Panc1 (cell line): ENCODE data around the gene TRIM8. TPM values are rescaled to one million over a fixed set of nuclear protein-coding genes. Genes with fewer than 3 reads are reported as not detected.

ENCODE experiments used
- ATAC-seq: fragments of 200-7000 bp; cut with Tn5 transposase; 2 replicates; pipeline ENCODE4 v1.9.1; 2020; ENCODE audit warnings: mild to moderate bottlenecking, moderate library complexity
- BruUV-seq: library from RNA; stranded (reverse); fragments of 400-500 nt; replicated peaks from 2 replicates; lab custom pipeline; 2021; lab: Mats Ljungman, UMichigan
- CTCF ChIA-PET: fragments of 300-600 bp; sonication (Branson Sonifier 250); formaldehyde crosslinking; loops from one replicate; lab custom pipeline; 2022; ENCODE audit warnings: antibody characterized with exemption; lab: Charles Lee
- POLR2A ChIA-PET: fragments of 300-600 bp; sonication (Branson Sonifier 250); formaldehyde crosslinking; loops from one replicate; lab custom pipeline; 2022; ENCODE audit warnings: antibody characterized with exemption; lab: Charles Lee
- DNase-seq: peaks from one replicate; pipeline ENCODE4 v3.0.0-alpha.2; 2010; ENCODE audit warnings: low read depth, low spot score
- H3K27ac ChIP-seq: 2 replicates; pipeline ENCODE4 v1.5.1; 2011; ENCODE audit warnings: mild to moderate bottlenecking, low read length, inconsistent platforms
- H3K27me3 ChIP-seq: fragments of 200-500 bp; sonication (Bioruptor generic); 2 replicates; pipeline ENCODE4 v1.6.0; 2014; ENCODE audit warnings: low read length, inconsistent platforms; ENCODE audit not compliant: control insufficient read depth, insufficient read depth
- H3K36me3 ChIP-seq: fragments of 200-500 bp; sonication (Bioruptor generic); 2 replicates; pipeline ENCODE4 v1.5.1; 2014; ENCODE audit warnings: inconsistent platforms, mild to moderate bottlenecking, low read length, moderate library complexity; ENCODE audit not compliant: control insufficient read depth, insufficient read depth
- H3K4me1 ChIP-seq: 2 replicates; pipeline ENCODE4 v1.5.1; 2011; ENCODE audit warnings: inconsistent platforms, mild to moderate bottlenecking, low read length, moderate library complexity; ENCODE audit not compliant: control insufficient read depth, insufficient read depth
- H3K4me3 ChIP-seq, 2 experiments: 2 replicates each; pipeline ENCODE4 v1.5.1; 2011 to 2012; ENCODE audit warnings: low read depth in 2 of 2, low read length in 2 of 2, mild to moderate bottlenecking in 2 of 2, inconsistent platforms in 1 of 2, moderate library complexity in 1 of 2
- H3K9me3 ChIP-seq: fragments of 200-500 bp; sonication (Bioruptor generic); 2 replicates; pipeline ENCODE4 v1.5.1; 2014; ENCODE audit warnings: low read depth, mild to moderate bottlenecking, inconsistent platforms, low read length, moderate library complexity; ENCODE audit not compliant: control insufficient read depth, insufficient read depth
- CTCF ChIP-seq: fragments of 450-650 bp; IDR thresholded peaks from 2 replicates; pipeline ENCODE4 v1.5.1; 2017; ENCODE audit warnings: mild to moderate bottlenecking
- POLR2AphosphoS5 ChIP-seq: IDR thresholded peaks from 2 replicates; pipeline ENCODE4 v1.6.1; 2012; ENCODE audit warnings: mild to moderate bottlenecking, low read depth, low read length, moderate library complexity
- REST ChIP-seq, 2 experiments: IDR thresholded peaks; 2 replicates each; pipeline ENCODE4 v1.6.1; 2011 to 2012; ENCODE audit warnings: low read depth in 2 of 2, control low read depth in 1 of 2, low read length in 1 of 2, mild to moderate bottlenecking in 1 of 2, moderate library complexity in 1 of 2; ENCODE audit not compliant: insufficient read depth in 1 of 2
- SIN3A ChIP-seq: IDR thresholded peaks from 2 replicates; pipeline ENCODE4 v1.6.1; 2012; ENCODE audit warnings: low read depth, mild to moderate bottlenecking, low read length, moderate library complexity, borderline replicate concordance; ENCODE audit not compliant: insufficient read depth
- TCF7L2 ChIP-seq: IDR thresholded peaks from 2 replicates; pipeline ENCODE4 v1.6.1; 2011; ENCODE audit warnings: mild to moderate bottlenecking, low read depth, low read length, inconsistent platforms
- in situ Hi-C: cut with HindIII; loops from 2 replicates; pipeline ENCODE4 v1.10.0; 2016; ENCODE audit warnings: low sequenced_read_pairs, low pct_unique_long_range_greater_than_20kb
- intact Hi-C: fragments of 100-400 bp; cut with micrococcal nuclease; formaldehyde crosslinking; loops from one replicate; pipeline ENCODE4 v1.10.0; 2022; ENCODE audit not compliant: unreplicated experiment
- total RNA-seq: library from RNA; stranded (reverse); gene quantifications from one replicate; pipeline ENCODE4 v1.2.1, GENCODE V29; 2021; ENCODE audit not compliant: unreplicated experiment

The TRIM8 gene
- total RNA-seq, 1 experiment from 2014 or later, result 54.4 TPM

GRCh38 chr10:102668326-102669107, 24.2 kb downstream of the TRIM8 start:
- Histone ChIP-seq H3K36me3 (no peaks in the 10 kb centered on the region), H3K9me3 (no peaks in the 10 kb centered on the region), H3K27me3 (no peaks in the 10 kb centered on the region), H3K4me1 (peaks cover 4% of the 10 kb centered on the region; the same call in 1 of the 2 replicates), H3K27ac (no peak overlapping the region), H3K4me3 (no peak overlapping the region)
- POLR2A ChIA-PET, result no interaction called here
- ATAC-seq, result no peak
- no TSS peak for BruUV-seq
- CTCF ChIA-PET, result interaction anchor here (0.9 kb wide), 1 partner anchor 24 kb away, joined by 5 read pairs; no protein-coding TSS in a partner anchor
- in situ Hi-C loops, result no loop called here
- intact Hi-C loops, result no loop called here
- no peak for TF ChIP-seq CTCF
- no peak for TF ChIP-seq SIN3A
- no peak for TF ChIP-seq POLR2AphosphoS5
- no peak for TF ChIP-seq REST (IDR thresholded peaks at IDR 0.05; ENCODE audit: insufficient read depth in 1 of 2, low read depth in 2 of 2, low read length in 1 of 2)
- TF ChIP-seq TCF7L2, result no peak
- no peak for DNase-seq

- ChIA-PET CTCF (interaction anchor here (0.9 to 1.6 kb wide), 3 partner anchors 9 to 25 kb away, joined by 3 to 5 read pairs (median 4); no protein-coding TSS in a partner anchor), POLR2A (no interaction called here)
- BruUV-seq, result no TSS peak
- H3K36me3 ChIP-seq, result no peaks in the 10 kb centered on the region
- intact Hi-C loops, result no loop called here
- peak; percentile 86; the same call in 1 of the 2 replicates for TF ChIP-seq CTCF
- TF ChIP-seq REST (IDR thresholded peaks at IDR 0.05; ENCODE audit: insufficient read depth in 1 of 2, low read depth in 2 of 2, low read length in 1 of 2), result no peak
- DNase-seq, result no peak
- peak; percentile 49 for ATAC-seq
- no peaks in the 10 kb centered on the region for H3K9me3 ChIP-seq
- H3K4me3 ChIP-seq, result no peak overlapping the region
- no peaks in the 10 kb centered on the region for H3K27me3 ChIP-seq
- in situ Hi-C loops, result no loop called here
- H3K27ac ChIP-seq, result no peak overlapping the region
- peaks cover 4% of the 10 kb centered on the region; the same call in 1 of the 2 replicates for H3K4me1 ChIP-seq
These were observed 25.2 kb downstream of the TRIM8 start for GRCh38 chr10:102669206-102670064.
